Endothelial cell of umbilical vein (primary cell): ENCODE data around the gene TCN1. TPM values are rescaled to one million over a fixed set of nuclear protein-coding genes. Genes with fewer than 3 reads are reported as not detected.

Experiments
- BruUV-seq: library from RNA; stranded (reverse); fragments of 400-500 nt; replicated peaks from 2 replicates; lab custom pipeline; 2021; lab: Mats Ljungman, UMichigan
- CTCF ChIA-PET: fragments of 300-600, 350-600 bp; sonication (Branson Sonifier 250); formaldehyde crosslinking; loops from one replicate; lab custom pipeline; 2021; ENCODE audit warnings: antibody characterized with exemption, inconsistent platforms; lab: Charles Lee
- POLR2A ChIA-PET: fragments of 300-600, 350-600 bp; sonication (Branson Sonifier 250); formaldehyde crosslinking; loops from one replicate; lab custom pipeline; 2021; ENCODE audit warnings: antibody characterized with exemption, inconsistent platforms; lab: Charles Lee
- DNase-seq: peaks from one replicate; pipeline ENCODE4 v3.0.0-alpha.2; 2011; ENCODE audit warnings: low read depth, low spot score
- FAIRE-seq: peaks from 2 replicates; lab custom pipeline; 2011; peaks lifted over from hg19 to GRCh38; lab: Jason Lieb, UNC
- H2AFZ ChIP-seq: 2 replicates; pipeline ENCODE4 v1.6.0; 2012; ENCODE audit warnings: low read depth, low read length, control low read depth, inconsistent platforms
- H3K27ac ChIP-seq: 2 replicates; pipeline ENCODE4 v1.5.1; 2011; ENCODE audit warnings: low read depth, mild to moderate bottlenecking, control low read depth, low read length, moderate library complexity; ENCODE audit not compliant: insufficient read depth
- H3K27me3 ChIP-seq, 2 experiments: 2 replicates each; pipeline versions ENCODE4 v1.6.0 to v1.6.1; 2011; ENCODE audit warnings: low read length in 2 of 2, mixed read lengths in 1 of 2; ENCODE audit not compliant: control insufficient read depth in 2 of 2, insufficient read depth in 2 of 2
- H3K36me3 ChIP-seq, 2 experiments: 2 replicates in 1 of 2; 3 replicates in 1 of 2; pipeline ENCODE4 v1.5.1; 2011; ENCODE audit warnings: low read length in 2 of 2, mild to moderate bottlenecking in 1 of 2, moderate library complexity in 1 of 2; ENCODE audit not compliant: control insufficient read depth in 2 of 2, insufficient read depth in 2 of 2; ENCODE audit errors: extremely low read depth in 1 of 2
- H3K4me1 ChIP-seq: 3 replicates; pipeline ENCODE4 v1.5.1; 2011; ENCODE audit warnings: mild to moderate bottlenecking, low read length; ENCODE audit not compliant: control insufficient read depth, insufficient read depth; ENCODE audit errors: extremely low read depth
- H3K4me2 ChIP-seq: 2 replicates; pipeline ENCODE4 v1.6.1; 2011; ENCODE audit warnings: low read length, control low read depth, mixed read lengths; ENCODE audit not compliant: insufficient read depth
- H3K4me3 ChIP-seq, 3 experiments: fragments of 200-600 bp in 1 of 3; sonication (generic), shearing (Covaris generic) in 1 of 3; replicated peaks in 1 of 3; 2 replicates each; pipeline ENCODE4 v1.5.1; 2011 to 2016; ENCODE audit warnings: control low read depth in 3 of 3, low read length in 3 of 3, mild to moderate bottlenecking in 2 of 3, inconsistent platforms in 1 of 3, low read depth in 1 of 3, moderate library complexity in 1 of 3; ENCODE audit not compliant: insufficient read depth in 1 of 3
- H3K79me2 ChIP-seq: 2 replicates; pipeline ENCODE4 v1.6.0; 2012; ENCODE audit warnings: low read length, inconsistent platforms; ENCODE audit not compliant: control insufficient read depth, insufficient read depth
- H3K9ac ChIP-seq: replicated peaks from 2 replicates; pipeline ENCODE3; 2011; ENCODE audit warnings: low read length, control low read depth; ENCODE audit not compliant: insufficient read depth; ENCODE audit errors: extremely low read depth
- H3K9me1 ChIP-seq: replicated peaks from 3 replicates; pipeline ENCODE4 v1.6.0; 2011; ENCODE audit warnings: mild to moderate bottlenecking, low read length; ENCODE audit not compliant: control insufficient read depth, insufficient read depth; ENCODE audit errors: extremely low read depth
- H3K9me3 ChIP-seq: replicated peaks from 2 replicates; pipeline ENCODE4 v1.5.1; 2012; ENCODE audit warnings: low read length, inconsistent platforms; ENCODE audit not compliant: control insufficient read depth, insufficient read depth
- H4K20me1 ChIP-seq: replicated peaks from 2 replicates; pipeline ENCODE3; 2011; ENCODE audit warnings: mild to moderate bottlenecking, low read length; ENCODE audit not compliant: control insufficient read depth, insufficient read depth; ENCODE audit errors: extremely low read depth
- CTCF ChIP-seq, 2 donors: IDR thresholded peaks; 1 replicate in 1 of 2; 2 replicates in 1 of 2; pipeline ENCODE4 v1.5.1; 2011; ENCODE audit warnings: low read length in 2 of 2, mild to moderate bottlenecking in 2 of 2, moderate library complexity in 2 of 2, control low read depth in 1 of 2, inconsistent platforms in 1 of 2, low read depth in 1 of 2; ENCODE audit not compliant: insufficient read depth in 1 of 2; ENCODE audit errors: extremely low read depth in 1 of 2
- EZH2 ChIP-seq: IDR thresholded peaks from 2 replicates; pipeline ENCODE4 v1.6.1; 2012; ENCODE audit warnings: borderline replicate concordance, low read depth, mild to moderate bottlenecking, moderate library complexity, low read length, inconsistent platforms; ENCODE audit not compliant: severe bottlenecking
- FOS ChIP-seq: IDR thresholded peaks from 2 replicates; pipeline ENCODE4 v1.6.1; 2011; ENCODE audit warnings: mild to moderate bottlenecking, low read length, moderate library complexity, borderline replicate concordance; ENCODE audit not compliant: insufficient read depth
- GATA2 ChIP-seq: IDR thresholded peaks from 2 replicates; pipeline ENCODE4 v1.7.0; 2011; ENCODE audit warnings: low read depth, mild to moderate bottlenecking, moderate library complexity, mixed read lengths, low read length; ENCODE audit not compliant: insufficient read length, insufficient read depth
- MAX ChIP-seq: IDR thresholded peaks from 2 replicates; pipeline ENCODE4 v1.6.1; 2011; ENCODE audit not compliant: insufficient read depth, insufficient read length
- MYC ChIP-seq: IDR thresholded peaks from one replicate; pipeline ENCODE4 v1.6.1; 2011; ENCODE audit warnings: mild to moderate bottlenecking, low read depth, low read length
- POLR2A ChIP-seq: IDR thresholded peaks from 2 replicates; pipeline ENCODE4 v1.6.1; 2012; ENCODE audit warnings: low read depth, mild to moderate bottlenecking, control low read depth, low read length
- POLR2AphosphoS5 ChIP-seq: IDR thresholded peaks from 2 replicates; pipeline ENCODE4 v1.6.1; 2012; ENCODE audit warnings: low read depth, mild to moderate bottlenecking, control low read depth, low read length, moderate library complexity; ENCODE audit not compliant: insufficient read depth
- dilution Hi-C: fragments of 300-500 bp; cut with MboI; formaldehyde crosslinking; loops from one replicate; pipeline ENCODE4 v1.15.0; 2019; ENCODE audit warnings: low sequenced_read_pairs; ENCODE audit not compliant: extremely low pct_ligation_motif_present
- intact Hi-C: fragments of 100-400 bp; cut with micrococcal nuclease; formaldehyde crosslinking; loops from one replicate; pipeline ENCODE4 v1.10.0; 2022
- polyA plus RNA-seq, 4 experiments: library from polyadenylated mRNA; depleted of rRNA in 3 of 4; stranded (reverse) in 3 of 4; unstranded in 1 of 4; fragments of >200 nt; gene quantifications; 2 replicates each; pipeline versions ENCODE4 v1.2.1 to v1.2.3, GENCODE V29; 2011 to 2012; ENCODE audit warnings: missing spikeins in 1 of 4
- total RNA-seq: library from RNA; stranded (reverse); gene quantifications from 2 replicates; pipeline ENCODE4 v1.2.3, GENCODE V29; 2021

TCN1 gene
- total and polyA plus RNA-seq, 2 donors (not counting 3 experiments of a cell fraction or from before 2014, with no cell fraction given) = not detected

- Histone ChIP-seq H4K20me1 (no peaks in the 10 kb centered on the region), H2AFZ (no peak overlapping the region), H3K4me3 (no peak overlapping the region), H3K4me2 (no peak overlapping the region), H3K9me3 (no peaks in the 10 kb centered on the region), H3K9ac (no peak overlapping the region), H3K4me1 (no peaks in the 10 kb centered on the region), H3K79me2 (no peaks in the 10 kb centered on the region), H3K27me3 (no peaks in the 10 kb centered on the region), H3K36me3 (no peaks in the 10 kb centered on the region), H3K27ac (no peak overlapping the region), H3K9me1 (no peaks in the 10 kb centered on the region)
- no TSS peak for BruUV-seq
- TF ChIP-seq CTCF (IDR thresholded peaks at IDR 0.05; ENCODE audit: extremely low read depth in 1 of 2, insufficient read depth in 1 of 2, low read depth in 1 of 2, low read length in 2 of 2) (no peak), MYC (no peak), POLR2A (no peak), POLR2AphosphoS5 (no peak), FOS (no peak), GATA2 (no peak), EZH2 (no peak), MAX (no peak)
- POLR2A ChIA-PET = no interaction called here
- CTCF ChIA-PET = interaction anchor here (0.9 kb wide), 1 partner anchor 47 kb away, joined by 4 read pairs; no protein-coding TSS in a partner anchor
- intact Hi-C loops (no loop called here), dilution Hi-C loops (no loop called here)
- DNase-seq = no peak
- FAIRE-seq = no peak
Measured at GRCh38 chr11:59872076-59872475, 5.8 kb upstream of the TCN1 start.
